Right lobe of liver (tissue), 4 donors: ENCODE results near the gene PRAF2.

Source experiments
- POLR2A ChIP-seq: fragments of 450-650 bp; IDR thresholded peaks from one replicate; pipeline ENCODE4 v1.6.1; 2017; ENCODE audit warnings: antibody characterized with exemption, mild to moderate bottlenecking
- TF ChIP-seq, protein P1 (sequence below), 4 donors: fragments of 200-600 bp in 3 of 4; fragments of 450-650 bp in 1 of 4; IDR thresholded peaks; one replicate each; pipeline versions ENCODE4 v1.5.1 to v1.8.0; 2016 to 2022; ENCODE audit warnings: antibody characterized with exemption in 4 of 4, mild to moderate bottlenecking in 2 of 4
- donor health status: DM: no; HTN: no; CAD: no.
- donor health status: DM: no; HTN: no; CAD: no.
- donor health status: DM: no; HTN: yes; CAD: no.

GRCh38 chrX:49054073-49054762 is 19.6 kb downstream of the PRAF2 start:
- TF ChIP-seq, protein P1, sequence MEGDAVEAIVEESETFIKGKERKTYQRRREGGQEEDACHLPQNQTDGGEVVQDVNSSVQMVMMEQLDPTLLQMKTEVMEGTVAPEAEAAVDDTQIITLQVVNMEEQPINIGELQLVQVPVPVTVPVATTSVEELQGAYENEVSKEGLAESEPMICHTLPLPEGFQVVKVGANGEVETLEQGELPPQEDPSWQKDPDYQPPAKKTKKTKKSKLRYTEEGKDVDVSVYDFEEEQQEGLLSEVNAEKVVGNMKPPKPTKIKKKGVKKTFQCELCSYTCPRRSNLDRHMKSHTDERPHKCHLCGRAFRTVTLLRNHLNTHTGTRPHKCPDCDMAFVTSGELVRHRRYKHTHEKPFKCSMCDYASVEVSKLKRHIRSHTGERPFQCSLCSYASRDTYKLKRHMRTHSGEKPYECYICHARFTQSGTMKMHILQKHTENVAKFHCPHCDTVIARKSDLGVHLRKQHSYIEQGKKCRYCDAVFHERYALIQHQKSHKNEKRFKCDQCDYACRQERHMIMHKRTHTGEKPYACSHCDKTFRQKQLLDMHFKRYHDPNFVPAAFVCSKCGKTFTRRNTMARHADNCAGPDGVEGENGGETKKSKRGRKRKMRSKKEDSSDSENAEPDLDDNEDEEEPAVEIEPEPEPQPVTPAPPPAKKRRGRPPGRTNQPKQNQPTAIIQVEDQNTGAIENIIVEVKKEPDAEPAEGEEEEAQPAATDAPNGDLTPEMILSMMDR (IDR thresholded peaks at IDR 0.05): no peak
- no peak for TF ChIP-seq POLR2A
